Parathyroid adenoma (tissue), 2 donors: Measurements from ENCODE around the gene STAG2.

Experiments used
- H2AFZ ChIP-seq: fragments of 300-600 bp; sonication (generic); one replicate; pipeline ENCODE4 v1.7.0; 2017; ENCODE audit warnings: antibody characterized with exemption, mild to moderate bottlenecking
- H3K27ac ChIP-seq: fragments of 300-600 bp; sonication (generic); one replicate; pipeline ENCODE4 v1.7.0; 2017
- H3K27me3 ChIP-seq: fragments of 300-600 bp; sonication (generic); one replicate; pipeline ENCODE4 v1.7.0; 2017; ENCODE audit warnings: low read length; ENCODE audit not compliant: control insufficient read depth, insufficient read depth
- H3K36me3 ChIP-seq: fragments of 300-600 bp; sonication (generic); one replicate; pipeline ENCODE4 v1.7.0; 2017; ENCODE audit warnings: low read length; ENCODE audit not compliant: control insufficient read depth, insufficient read depth
- H3K4me1 ChIP-seq: fragments of 300-600 bp; sonication (generic); one replicate; pipeline ENCODE4 v1.7.0; 2017; ENCODE audit warnings: control low read depth
- H3K4me2 ChIP-seq: fragments of 300-600 bp; sonication (generic); one replicate; pipeline ENCODE4 v1.7.0; 2017; ENCODE audit warnings: low read length
- H3K4me3 ChIP-seq: fragments of 300-600 bp; sonication (generic); one replicate; pipeline ENCODE4 v1.7.0; 2017; ENCODE audit warnings: low read depth, low read length
- H3K79me2 ChIP-seq: fragments of 300-600 bp; sonication (generic); one replicate; pipeline ENCODE4 v1.7.0; 2017; ENCODE audit warnings: control low read depth
- H3K9ac ChIP-seq: fragments of 300-600 bp; sonication (generic); one replicate; pipeline ENCODE4 v1.7.0; 2017; ENCODE audit warnings: mild to moderate bottlenecking
- H3K9me3 ChIP-seq: fragments of 300-600 bp; sonication (generic); one replicate; pipeline ENCODE4 v1.7.0; 2017; ENCODE audit warnings: low read length; ENCODE audit not compliant: control insufficient read depth
- CTCF ChIP-seq: fragments of 300-600 bp; sonication (generic); IDR thresholded peaks from one replicate; pipeline ENCODE4 v1.7.0; 2017; ENCODE audit warnings: antibody characterized with exemption, mild to moderate bottlenecking
- donor health status: primary hyperparathyroidism.

Gene STAG2

DNA sequence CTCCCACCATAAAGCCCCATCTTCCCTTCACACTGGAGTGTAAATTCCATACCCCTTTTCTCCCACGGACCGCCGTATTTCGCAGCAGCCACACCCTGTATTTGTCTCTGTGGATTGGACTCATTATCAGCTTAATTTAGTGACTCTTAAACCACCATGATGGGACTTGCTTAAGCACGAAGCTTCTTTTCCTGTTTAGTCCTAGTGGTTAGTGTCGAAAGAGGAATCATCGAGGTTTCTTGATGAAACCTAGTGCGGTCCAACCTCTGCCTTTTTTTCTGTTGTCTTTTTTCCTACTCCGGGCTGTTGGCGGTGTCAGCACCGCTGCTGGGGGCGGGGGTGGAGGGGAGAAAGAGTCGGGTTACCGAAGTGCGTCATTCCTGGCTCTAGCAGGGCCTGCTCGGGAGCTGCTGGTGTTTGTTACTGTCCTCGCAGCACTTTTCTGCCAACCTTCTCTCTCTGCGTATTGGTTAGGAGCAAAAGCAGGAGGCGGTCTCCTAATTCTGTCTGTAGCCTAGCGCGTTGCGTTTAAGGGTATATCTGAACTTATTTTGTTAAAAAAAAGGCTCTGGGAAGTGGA lies 1.4 kb downstream of the STAG2 start:
- Histone ChIP-seq H3K4me3 (peak overlapping the region; percentile 84), H3K27ac (peak overlapping the region; percentile 99), H3K4me2 (peak overlapping the region; percentile 79), H3K36me3 (no peaks in the 10 kb centered on the region), H3K9ac (peak overlapping the region; percentile 3), H2AFZ (peak overlapping the region; percentile 46), H3K79me2 (peaks cover 19% of the 10 kb centered on the region), H3K4me1 (no peaks in the 10 kb centered on the region), H3K9me3 (no peaks in the 10 kb centered on the region), H3K27me3 (no peaks in the 10 kb centered on the region)
- TF ChIP-seq CTCF, result no peak

DNA sequence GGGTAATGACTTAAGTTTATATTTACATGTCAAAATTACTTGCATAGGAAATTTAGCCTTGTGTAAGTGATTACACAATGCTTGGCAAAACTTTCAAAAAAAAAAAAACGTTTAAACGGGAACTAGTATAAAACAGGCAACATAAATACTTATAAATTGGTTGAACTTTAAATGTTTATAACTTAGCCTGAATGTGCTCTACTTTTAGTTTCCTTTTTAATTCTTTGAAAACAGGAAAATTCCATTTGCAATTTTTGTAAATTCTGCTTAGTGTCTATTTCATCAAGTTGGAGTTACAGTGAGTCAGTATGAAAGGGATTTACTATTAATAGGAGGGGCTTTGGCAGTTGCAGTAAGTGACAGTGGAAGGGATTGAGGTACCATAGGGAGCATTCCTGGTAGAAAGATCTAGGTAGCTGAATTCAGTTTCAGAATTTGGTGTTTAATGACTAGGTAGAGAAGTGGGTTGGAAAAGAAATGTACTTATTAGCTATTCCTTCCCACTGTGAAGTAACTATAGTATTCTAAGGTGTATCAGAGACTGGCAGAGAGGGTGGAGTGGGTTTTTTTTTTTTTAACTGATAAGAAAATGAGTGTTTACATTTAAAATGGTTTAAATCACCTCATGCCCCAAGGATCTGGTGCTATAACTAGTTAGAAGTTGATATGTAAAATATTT lies 2.8 kb downstream of the STAG2 start:
- peaks cover 3% of the 10 kb centered on the region for H3K4me1 ChIP-seq
- H3K27me3 ChIP-seq, result no peaks in the 10 kb centered on the region
- peak overlapping the region; percentile 57 for H3K4me2 ChIP-seq
- no peak overlapping the region for H2AFZ ChIP-seq
- H3K4me3 ChIP-seq, result peak overlapping the region; percentile 84
- H3K27ac ChIP-seq, result peak overlapping the region; percentile 24
- H3K9me3 ChIP-seq, result no peaks in the 10 kb centered on the region
- no peak for TF ChIP-seq CTCF
- no peaks in the 10 kb centered on the region for H3K36me3 ChIP-seq
- H3K79me2 ChIP-seq, result peaks cover 28% of the 10 kb centered on the region
- no peak overlapping the region for H3K9ac ChIP-seq

- peaks cover 3% of the 10 kb centered on the region for H3K4me1 ChIP-seq
- H3K4me2 ChIP-seq, result no peak overlapping the region
- no peaks in the 10 kb centered on the region for H3K27me3 ChIP-seq
- no peak overlapping the region for H3K27ac ChIP-seq
- peaks cover 28% of the 10 kb centered on the region for H3K79me2 ChIP-seq
- H3K9ac ChIP-seq, result no peak overlapping the region
- no peak overlapping the region for H3K4me3 ChIP-seq
- no peaks in the 10 kb centered on the region for H3K36me3 ChIP-seq
- no peak for TF ChIP-seq CTCF
- no peaks in the 10 kb centered on the region for H3K9me3 ChIP-seq
- no peak overlapping the region for H2AFZ ChIP-seq
Observed at GRCh38 chrX:123965712-123966111, 4.2 kb downstream of the STAG2 start.

DNA sequence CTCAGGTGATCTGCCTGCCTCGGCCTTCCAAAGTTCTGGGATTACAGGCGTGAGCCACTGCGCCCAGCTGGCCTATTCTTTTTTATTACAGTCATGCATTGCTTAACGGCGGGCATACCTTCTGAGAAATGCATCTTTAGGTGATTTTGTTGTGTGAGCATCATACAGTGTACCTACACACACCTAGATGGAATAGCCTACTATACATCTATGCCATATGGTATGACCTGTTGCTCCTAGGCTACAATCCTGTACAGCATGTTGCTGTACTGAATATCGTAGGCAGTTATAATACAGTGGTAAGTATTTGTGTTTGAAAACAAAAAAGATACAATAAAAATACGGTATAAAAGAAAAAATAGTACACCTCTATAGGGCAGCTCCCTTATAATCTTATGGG lies 6.0 kb downstream of the STAG2 start:
- Histone ChIP-seq H2AFZ (no peak overlapping the region), H3K79me2 (peaks cover 31% of the 10 kb centered on the region), H3K9me3 (no peaks in the 10 kb centered on the region), H3K27me3 (no peaks in the 10 kb centered on the region), H3K36me3 (no peaks in the 10 kb centered on the region), H3K27ac (no peak overlapping the region), H3K4me2 (no peak overlapping the region), H3K9ac (no peak overlapping the region), H3K4me3 (no peak overlapping the region), H3K4me1 (peaks cover 3% of the 10 kb centered on the region)
- no peak for TF ChIP-seq CTCF
